ENCODE measurements around the gene PLCB1. TPM values are rescaled to one million over a fixed set of nuclear protein-coding genes. Genes with fewer than 3 reads are reported as not detected.
"Not testable (repeated sequence)": the region's sequence is repeated elsewhere in the genome, so short reads cannot be mapped to it uniquely, and the experiment has no call there.

PLCB1 gene
- total RNA-seq, 1 experiment from 2014 or later: 5.8 TPM

- H3K36me3 ChIP-seq (replicated peaks; ENCODE audit: control insufficient read depth, insufficient read depth, low read length): no peaks in the 10 kb centered on the region
- no peaks in the 10 kb centered on the region for H3K27me3 ChIP-seq (ENCODE audit: control insufficient read depth, insufficient read depth, low read length)
- H3K4me3 ChIP-seq (ENCODE audit: insufficient read depth, low read depth, low read length): no peak overlapping the region
- no peak for DNase-seq
Observed at GRCh38 chr20:8144282-8145245, 12.5 kb downstream of the PLCB1 start.

- H3K4me3 ChIP-seq (ENCODE audit: insufficient read depth, low read depth, low read length): no peak overlapping the region
- DNase-seq: no peak
- H3K27me3 ChIP-seq (ENCODE audit: control insufficient read depth, insufficient read depth, low read length): no peaks in the 10 kb centered on the region
Observed at GRCh38 chr20:8145246-8146168, 13.4 kb downstream of the PLCB1 start.

GRCh38 chr20:8147476-8147875, 15.4 kb downstream of the PLCB1 start:
- no peaks in the 10 kb centered on the region for H3K27me3 ChIP-seq (ENCODE audit: control insufficient read depth, insufficient read depth, low read length)
- no peak overlapping the region for H3K4me3 ChIP-seq (ENCODE audit: insufficient read depth, low read depth, low read length)

More at GRCh38 chr20:8145246-8146168, 13.4 kb downstream of the PLCB1 start:
- no peaks in the 10 kb centered on the region for H3K36me3 ChIP-seq (replicated peaks; ENCODE audit: control insufficient read depth, insufficient read depth, low read length)

GRCh38 chr20:8148501-8148900, 16.4 kb downstream of the PLCB1 start:
- DNase-seq: no peak
- H3K36me3 ChIP-seq (replicated peaks; ENCODE audit: control insufficient read depth, insufficient read depth, low read length): no peaks in the 10 kb centered on the region
- H3K27me3 ChIP-seq (ENCODE audit: control insufficient read depth, insufficient read depth, low read length): no peaks in the 10 kb centered on the region
- no peak overlapping the region for H3K4me3 ChIP-seq (ENCODE audit: insufficient read depth, low read depth, low read length)

More at GRCh38 chr20:8147476-8147875, 15.4 kb downstream of the PLCB1 start:
- no peaks in the 10 kb centered on the region for H3K36me3 ChIP-seq (replicated peaks; ENCODE audit: control insufficient read depth, insufficient read depth, low read length)
- no peak for DNase-seq

GRCh38 chr20:8150591-8150990, 18.5 kb downstream of the PLCB1 start:
- Histone ChIP-seq H3K27me3 (ENCODE audit: control insufficient read depth, insufficient read depth, low read length) (no peaks in the 10 kb centered on the region), H3K36me3 (replicated peaks; ENCODE audit: control insufficient read depth, insufficient read depth, low read length) (no peaks in the 10 kb centered on the region), H3K4me3 (ENCODE audit: insufficient read depth, low read depth, low read length) (no peak overlapping the region)
- DNase-seq: no peak

GRCh38 chr20:8151372-8151771, 19.3 kb downstream of the PLCB1 start:
- H3K27me3 ChIP-seq (ENCODE audit: control insufficient read depth, insufficient read depth, low read length): no peaks in the 10 kb centered on the region
- no peak for DNase-seq
- no peaks in the 10 kb centered on the region for H3K36me3 ChIP-seq (replicated peaks; ENCODE audit: control insufficient read depth, insufficient read depth, low read length)
- H3K4me3 ChIP-seq (ENCODE audit: insufficient read depth, low read depth, low read length): no peak overlapping the region

- DNase-seq: no peak
- Histone ChIP-seq H3K27me3 (ENCODE audit: control insufficient read depth, insufficient read depth, low read length) (no peaks in the 10 kb centered on the region), H3K36me3 (replicated peaks; ENCODE audit: control insufficient read depth, insufficient read depth, low read length) (no peaks in the 10 kb centered on the region), H3K4me3 (ENCODE audit: insufficient read depth, low read depth, low read length) (no peak overlapping the region)
Observed at GRCh38 chr20:8152183-8152582, 20.1 kb downstream of the PLCB1 start.

DNA sequence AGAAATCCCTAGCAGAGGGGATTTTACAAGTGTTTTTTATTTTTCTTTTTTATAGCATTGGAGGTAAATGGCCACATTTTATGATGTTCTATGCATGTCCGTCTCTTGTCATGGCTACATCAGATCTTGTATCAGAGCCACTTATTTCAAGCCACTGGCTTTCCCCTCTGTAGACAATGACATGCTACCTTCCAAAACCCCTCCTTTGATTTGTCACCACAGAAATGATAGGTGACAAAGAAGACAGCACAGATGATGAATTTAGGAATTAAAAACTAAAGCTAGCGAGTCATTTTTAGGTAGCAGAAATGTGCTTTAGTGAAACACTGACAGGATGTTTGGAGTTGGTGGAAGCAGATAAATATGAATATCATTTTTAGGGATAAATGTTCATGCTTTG, 20.8 kb downstream of the PLCB1 start:
- no peaks in the 10 kb centered on the region for H3K27me3 ChIP-seq (ENCODE audit: control insufficient read depth, insufficient read depth, low read length)
- H3K4me3 ChIP-seq (ENCODE audit: insufficient read depth, low read depth, low read length): no peak overlapping the region
- DNase-seq: no peak
- no peaks in the 10 kb centered on the region for H3K36me3 ChIP-seq (replicated peaks; ENCODE audit: control insufficient read depth, insufficient read depth, low read length)

GRCh38 chr20:8153281-8153908, 21.3 kb downstream of the PLCB1 start:
- DNase-seq: no peak
- Histone ChIP-seq H3K36me3 (replicated peaks; ENCODE audit: control insufficient read depth, insufficient read depth, low read length) (no peaks in the 10 kb centered on the region), H3K4me3 (ENCODE audit: insufficient read depth, low read depth, low read length) (no peak overlapping the region), H3K27me3 (ENCODE audit: control insufficient read depth, insufficient read depth, low read length) (no peaks in the 10 kb centered on the region)

DNA sequence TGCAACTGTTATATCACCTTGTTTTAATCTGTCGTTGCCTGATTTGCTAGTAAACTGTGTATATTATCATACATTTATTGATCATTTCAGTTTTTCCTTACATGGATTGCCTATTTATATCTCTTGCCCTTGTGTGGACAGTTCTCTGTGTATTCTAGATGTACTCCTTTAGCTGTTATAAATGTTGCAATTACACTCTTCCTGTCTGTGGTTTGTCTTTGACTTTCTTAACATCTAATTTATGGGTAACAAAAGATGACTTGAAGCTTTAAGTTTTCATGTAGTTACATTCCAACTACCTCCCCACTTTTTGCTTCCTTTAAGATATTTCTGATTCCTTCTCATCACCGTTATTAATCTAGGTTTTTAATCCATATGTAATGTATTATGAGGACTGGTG, 22.6 kb downstream of the PLCB1 start:
- Histone ChIP-seq H3K4me3 (ENCODE audit: insufficient read depth, low read depth, low read length) (no peak overlapping the region), H3K27me3 (ENCODE audit: control insufficient read depth, insufficient read depth, low read length) (no peaks in the 10 kb centered on the region), H3K36me3 (replicated peaks; ENCODE audit: control insufficient read depth, insufficient read depth, low read length) (no peaks in the 10 kb centered on the region)
- no peak for DNase-seq

- no peak for DNase-seq
- Histone ChIP-seq H3K27me3 (ENCODE audit: control insufficient read depth, insufficient read depth, low read length) (no peaks in the 10 kb centered on the region), H3K4me3 (ENCODE audit: insufficient read depth, low read depth, low read length) (no peak overlapping the region), H3K36me3 (replicated peaks; ENCODE audit: control insufficient read depth, insufficient read depth, low read length) (no peaks in the 10 kb centered on the region)
Observed at GRCh38 chr20:8155229-8155628, 23.2 kb downstream of the PLCB1 start.

GRCh38 chr20:8155812-8156211, 23.7 kb downstream of the PLCB1 start:
- no peak overlapping the region for H3K4me3 ChIP-seq (ENCODE audit: insufficient read depth, low read depth, low read length)
- no peaks in the 10 kb centered on the region for H3K36me3 ChIP-seq (replicated peaks; ENCODE audit: control insufficient read depth, insufficient read depth, low read length)
- no peak for DNase-seq
- no peaks in the 10 kb centered on the region for H3K27me3 ChIP-seq (ENCODE audit: control insufficient read depth, insufficient read depth, low read length)

DNA sequence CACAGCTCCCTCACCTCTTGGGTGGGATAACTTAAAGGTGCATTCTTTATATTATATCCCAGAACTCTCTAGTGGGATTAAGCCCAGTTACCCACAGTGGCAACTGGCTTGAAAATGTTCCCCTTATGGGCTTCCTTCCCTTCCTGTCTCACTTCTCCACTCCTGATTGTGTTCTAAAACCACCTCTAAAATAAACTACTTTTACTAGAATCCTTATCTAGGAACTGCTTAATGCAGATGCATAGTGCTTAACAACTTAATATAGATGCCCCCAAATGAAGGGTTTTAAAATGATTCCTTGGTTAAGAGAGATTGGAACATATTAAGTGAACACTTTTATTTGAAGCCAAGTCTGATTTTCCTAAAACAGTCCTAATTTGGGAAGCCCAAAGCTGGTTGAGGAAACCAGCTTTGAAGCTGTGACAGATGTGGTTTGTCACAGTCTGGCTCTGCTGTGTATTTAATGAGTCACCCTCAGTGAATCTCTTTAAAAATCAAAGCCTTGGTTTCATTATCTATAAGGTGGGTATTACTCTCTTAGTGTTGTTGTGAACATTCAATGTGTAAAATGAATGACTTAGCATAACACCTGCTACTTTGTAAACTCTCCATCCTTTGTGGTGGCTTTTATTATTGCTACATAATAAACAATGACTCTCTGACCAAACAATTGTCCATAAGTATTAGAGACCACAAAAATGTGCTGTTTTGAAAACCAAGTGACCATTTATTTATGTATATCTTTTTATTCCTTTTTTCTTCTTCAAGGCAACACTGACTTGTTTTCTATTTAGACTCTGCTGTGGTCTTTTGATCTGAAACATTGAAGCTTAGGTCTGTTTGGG, 24.4 kb downstream of the PLCB1 start:
- Histone ChIP-seq H3K27me3 (ENCODE audit: control insufficient read depth, insufficient read depth, low read length) (no peaks in the 10 kb centered on the region), H3K36me3 (replicated peaks; ENCODE audit: control insufficient read depth, insufficient read depth, low read length) (no peaks in the 10 kb centered on the region), H3K4me3 (ENCODE audit: insufficient read depth, low read depth, low read length) (no peak overlapping the region)
- no peak for DNase-seq

- not testable (repeated sequence) for H3K4me3 ChIP-seq (ENCODE audit: insufficient read depth, low read depth, low read length); H3K36me3 ChIP-seq (replicated peaks; ENCODE audit: control insufficient read depth, insufficient read depth, low read length); H3K27me3 ChIP-seq (ENCODE audit: control insufficient read depth, insufficient read depth, low read length); DNase-seq
Observed at GRCh38 chr20:8159217-8159616, 27.2 kb downstream of the PLCB1 start.

All from H7 (cell line).